Activated naive CD4-positive, alpha-beta T cell treated with anti-CD3 and anti-CD28 coated beads, Interleukin-2, amount 50 U/mL, for 72 hours (primary cell): Measurements from ENCODE around the gene MMRN1. TPM values are rescaled to one million over a fixed set of nuclear protein-coding genes. Genes with fewer than 3 reads are reported as not detected.

Experiments
- ATAC-seq, 2 donors: fragments of 150-1000 bp; cut with Tn5 transposase; 2 replicates each; pipeline ENCODE4 v1.10.0; 2021; ENCODE audit warnings: mild to moderate bottlenecking in 2 of 2, moderate library complexity in 2 of 2
- DNase-seq, 2 donors: peaks; one replicate each; pipeline ENCODE4 v3.0.0; 2021 to 2022; ENCODE audit warnings: low spot score in 2 of 2
- H3K27ac Mint-ChIP-seq, 2 donors: one replicate each; pipeline ENCODE4 v1.8.0; 2022; ENCODE audit warnings: mild to moderate bottlenecking in 2 of 2, mixed read lengths in 2 of 2
- H3K36me3 Mint-ChIP-seq, 2 donors: one replicate each; pipeline ENCODE4 v1.8.0; 2022; ENCODE audit warnings: mixed read lengths in 2 of 2
- H3K9me3 Mint-ChIP-seq, 2 donors: one replicate each; pipeline ENCODE4 v1.8.0; 2022; ENCODE audit warnings: mixed read lengths in 2 of 2
- total RNA-seq, 2 donors: library from RNA; stranded (reverse); gene quantifications; one replicate each; pipeline ENCODE4 v1.2.3, GENCODE V29; 2022

MMRN1 gene
- total RNA-seq = under 1 TPM; 0.04 to 0.11 TPM

- DNase-seq (no peak), ATAC-seq (peak; percentile 36 to 38)
- no peaks in the 10 kb centered on the region for H3K9me3 Mint-ChIP-seq
- peak within 1 kb of the TSS in 1 of 2 donors; percentile 22 for H3K27ac Mint-ChIP-seq
- H3K36me3 Mint-ChIP-seq = no peaks in the 10 kb centered on the region
Observed at GRCh38 chr4:89894649-89895550, at the start of gene MMRN1. Gene MMRN1, plus strand, starts transcription at chr4:89894854. Its CDS starts 118 bp downstream, at chr4:89894972.

- no peak for ATAC-seq
- no peak for DNase-seq
- no peak overlapping the region for H3K27ac Mint-ChIP-seq
- peaks cover 5 to 13% of the 10 kb centered on the region in 2 donors for H3K9me3 Mint-ChIP-seq
- H3K36me3 Mint-ChIP-seq = peaks cover 7 to 17% of the 10 kb centered on the region in 2 donors
Observed at GRCh38 chr4:89847571-89848325, 46.9 kb upstream of the MMRN1 start.

GRCh38 chr4:89855236-89855635 lies 39.4 kb upstream of the MMRN1 start:
- ATAC-seq (no peak), DNase-seq (no peak)
- H3K27ac Mint-ChIP-seq = no peak overlapping the region
- peaks cover 0 to 6% of the 10 kb centered on the region in 2 donors for H3K9me3 Mint-ChIP-seq
- H3K36me3 Mint-ChIP-seq = peaks cover 3 to 4% of the 10 kb centered on the region in 2 donors

GRCh38 chr4:89860971-89861370 lies 33.7 kb upstream of the MMRN1 start:
- no peak overlapping the region for H3K27ac Mint-ChIP-seq
- ATAC-seq = no peak
- peaks cover 0 to 4% of the 10 kb centered on the region in 2 donors for H3K36me3 Mint-ChIP-seq

GRCh38 chr4:89863533-89863932 lies 31.1 kb upstream of the MMRN1 start:
- ATAC-seq (no peak), DNase-seq (no peak)
- Mint-ChIP-seq H3K36me3 (peaks cover 0 to 7% of the 10 kb centered on the region in 2 donors), H3K9me3 (peaks cover 3 to 5% of the 10 kb centered on the region in 2 donors), H3K27ac (no peak overlapping the region)

More at GRCh38 chr4:89860971-89861370, 33.7 kb upstream of the MMRN1 start:
- peaks cover 0 to 2% of the 10 kb centered on the region in 2 donors for H3K9me3 Mint-ChIP-seq
- DNase-seq = no peak

GRCh38 chr4:89868276-89868675 lies 26.4 kb upstream of the MMRN1 start:
- Mint-ChIP-seq H3K9me3 (peaks cover 3 to 5% of the 10 kb centered on the region in 2 donors), H3K36me3 (peaks cover 0 to 7% of the 10 kb centered on the region in 2 donors), H3K27ac (no peak overlapping the region)
- ATAC-seq (no peak), DNase-seq (no peak)

GRCh38 chr4:89868999-89869589 lies 25.6 kb upstream of the MMRN1 start:
- Mint-ChIP-seq H3K27ac (no peak overlapping the region), H3K9me3 (peaks cover 3 to 5% of the 10 kb centered on the region in 2 donors), H3K36me3 (peaks cover 0 to 7% of the 10 kb centered on the region in 2 donors)
- ATAC-seq = no peak
- no peak for DNase-seq

GRCh38 chr4:89871211-89871610 lies 23.4 kb upstream of the MMRN1 start:
- DNase-seq = no peak
- Mint-ChIP-seq H3K9me3 (peaks cover 0 to 5% of the 10 kb centered on the region in 2 donors), H3K27ac (no peak overlapping the region), H3K36me3 (peaks cover 0 to 7% of the 10 kb centered on the region in 2 donors)
- no peak for ATAC-seq

GRCh38 chr4:89876548-89876947 lies 18.1 kb upstream of the MMRN1 start:
- Mint-ChIP-seq H3K9me3 (no peaks in the 10 kb centered on the region), H3K27ac (no peak overlapping the region), H3K36me3 (no peaks in the 10 kb centered on the region)
- DNase-seq (no peak), ATAC-seq (peak; percentile 37 to 83)

- DNase-seq (no peak), ATAC-seq (no peak)
- no peaks in the 10 kb centered on the region for H3K9me3 Mint-ChIP-seq
- H3K27ac Mint-ChIP-seq = no peak overlapping the region
- H3K36me3 Mint-ChIP-seq = no peaks in the 10 kb centered on the region
Observed at GRCh38 chr4:89878611-89879010, 16.0 kb upstream of the MMRN1 start.

- H3K27ac Mint-ChIP-seq = no peak overlapping the region
- ATAC-seq (no peak), DNase-seq (no peak)
- H3K9me3 Mint-ChIP-seq = no peaks in the 10 kb centered on the region
- no peaks in the 10 kb centered on the region for H3K36me3 Mint-ChIP-seq
Observed at GRCh38 chr4:89879215-89879614, 15.4 kb upstream of the MMRN1 start.

- no peak for DNase-seq
- Mint-ChIP-seq H3K9me3 (peaks cover 5 to 6% of the 10 kb centered on the region in 2 donors), H3K36me3 (peaks cover 0 to 11% of the 10 kb centered on the region in 2 donors), H3K27ac (no peak overlapping the region)
- ATAC-seq = no peak
Observed at GRCh38 chr4:89889289-89889688, 5.4 kb upstream of the MMRN1 start.

GRCh38 chr4:89897867-89898266 lies 3.2 kb downstream of the MMRN1 start:
- no peak for DNase-seq
- H3K36me3 Mint-ChIP-seq = no peaks in the 10 kb centered on the region
- ATAC-seq = no peak
- no peaks in the 10 kb centered on the region for H3K9me3 Mint-ChIP-seq
- no peak overlapping the region for H3K27ac Mint-ChIP-seq

- H3K36me3 Mint-ChIP-seq = no peaks in the 10 kb centered on the region
- peak in 1 of 2 donors; percentile 43 for ATAC-seq
- no peak overlapping the region for H3K27ac Mint-ChIP-seq
- H3K9me3 Mint-ChIP-seq = no peaks in the 10 kb centered on the region
- no peak for DNase-seq
Observed at GRCh38 chr4:89898304-89898716, 3.7 kb downstream of the MMRN1 start.

GRCh38 chr4:89899152-89899551 lies 4.5 kb downstream of the MMRN1 start:
- DNase-seq (no peak), ATAC-seq (no peak)
- Mint-ChIP-seq H3K27ac (no peak overlapping the region), H3K9me3 (no peaks in the 10 kb centered on the region), H3K36me3 (no peaks in the 10 kb centered on the region)

GRCh38 chr4:89899854-89900253 lies 5.2 kb downstream of the MMRN1 start:
- Mint-ChIP-seq H3K36me3 (no peaks in the 10 kb centered on the region), H3K9me3 (no peaks in the 10 kb centered on the region)

More at GRCh38 chr4:89899854-89900253, 5.2 kb downstream of the MMRN1 start:
- ATAC-seq = no peak
- no peak overlapping the region for H3K27ac Mint-ChIP-seq
- no peak for DNase-seq
